GM18951 (cell line): Measurements from ENCODE around the gene HIGD1B.

Experiments
- POLR2A ChIP-seq: IDR thresholded peaks from 4 replicates; pipeline ENCODE4 v1.6.1; 2011; ENCODE audit warnings: mild to moderate bottlenecking; ENCODE audit not compliant: insufficient read length, insufficient read depth; ENCODE audit errors: extremely low read depth
- in situ Hi-C: fragments of 300-500 bp; cut with MboI; formaldehyde crosslinking; loops from one replicate; pipeline ENCODE4 v1.12.0; 2022; ENCODE audit warnings: low sequenced_read_pairs, mixed read lengths, inconsistent platforms; ENCODE audit not compliant: unreplicated experiment

The HIGD1B gene

DNA sequence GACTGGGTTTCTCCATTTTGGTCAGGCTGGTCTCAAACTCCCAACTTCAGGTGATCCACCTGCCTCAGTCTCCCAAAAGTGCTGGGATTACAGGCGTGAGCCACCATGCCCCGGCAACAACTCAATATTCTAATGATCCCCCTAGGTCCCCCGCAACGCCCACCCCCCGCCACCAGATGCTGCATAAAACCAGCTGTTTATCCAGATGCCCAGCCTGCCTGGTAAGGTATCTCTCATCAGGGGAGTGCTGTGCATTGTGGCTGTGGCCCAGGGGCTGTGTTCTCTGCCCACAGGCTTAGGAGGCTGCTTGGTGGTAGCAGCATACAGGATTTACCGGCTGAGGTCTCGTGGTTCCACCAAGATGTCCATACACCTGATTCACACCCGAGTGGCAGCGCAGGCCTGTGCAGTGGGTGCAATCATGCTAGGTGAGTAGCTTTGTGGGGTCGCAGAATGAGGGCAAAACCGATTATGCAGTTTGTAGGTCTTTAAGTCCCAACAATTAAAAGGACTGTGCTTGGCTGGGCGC is 1.3 kb downstream of the HIGD1B start:
- TF ChIP-seq POLR2A, result no peak
- in situ Hi-C loops, result no loop called here

DNA sequence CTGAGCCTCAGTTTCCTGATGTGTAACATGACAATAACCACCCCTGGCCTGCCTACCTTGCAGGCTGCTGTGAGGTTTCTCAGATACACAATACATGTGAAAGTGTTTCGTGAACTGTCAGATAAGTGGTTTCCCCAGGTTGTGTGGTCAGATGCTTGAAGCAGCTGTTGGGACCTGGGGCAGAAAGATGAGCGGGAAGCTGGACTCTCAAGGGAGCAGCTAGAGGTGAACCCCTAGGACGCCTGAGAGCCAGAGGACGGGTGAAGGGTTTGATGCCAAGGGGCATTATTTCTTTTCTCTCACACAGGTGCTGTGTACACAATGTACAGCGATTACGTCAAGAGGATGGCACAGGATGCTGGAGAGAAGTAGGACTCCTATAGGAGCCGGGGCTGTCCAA is 2.3 kb downstream of the HIGD1B start:
- in situ Hi-C loops, result no loop called here
- no peak for TF ChIP-seq POLR2A

DNA sequence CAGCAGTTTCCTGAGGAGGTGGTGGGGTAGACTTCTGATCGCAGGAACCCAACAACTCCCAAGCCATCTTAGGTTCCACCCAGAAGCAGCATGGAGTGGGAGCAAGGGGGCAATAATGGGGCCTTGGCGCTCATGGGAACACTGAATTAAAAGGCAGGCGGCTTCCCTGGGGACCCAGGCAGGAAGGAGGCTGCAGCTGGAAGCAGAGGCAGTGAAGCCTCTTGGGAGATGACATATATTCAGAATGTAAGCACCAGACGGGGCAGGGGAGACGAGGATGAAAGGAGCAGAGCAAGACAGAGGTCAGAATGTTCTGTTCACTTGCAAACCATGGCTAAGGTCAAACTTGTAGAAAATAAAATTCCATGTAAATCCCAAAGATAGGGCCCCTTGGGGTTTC is 2.9 kb downstream of the HIGD1B start:
- TF ChIP-seq POLR2A, result no peak
- in situ Hi-C loops, result no loop called here

DNA sequence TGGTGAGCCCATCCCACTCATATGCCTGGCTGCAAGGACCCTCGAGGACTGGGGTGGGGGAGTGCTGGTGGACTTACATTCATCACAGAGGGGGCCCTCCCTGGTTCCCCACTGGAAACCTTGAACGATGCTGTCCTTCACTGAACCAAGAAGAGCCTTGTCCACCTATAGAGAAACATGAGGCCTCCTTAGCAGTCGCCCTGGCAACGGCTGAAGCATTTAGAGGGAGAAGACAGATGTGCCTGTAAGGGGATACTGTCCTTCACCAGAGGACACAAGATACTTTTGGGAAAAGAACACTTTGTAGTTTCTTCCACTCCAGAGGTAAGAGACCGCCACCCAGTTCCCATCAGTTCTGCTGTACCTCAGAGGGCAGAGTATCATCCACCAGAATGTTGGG is 6.5 kb downstream of the HIGD1B start:
- TF ChIP-seq POLR2A, result no peak
- in situ Hi-C loops, result no loop called here

DNA sequence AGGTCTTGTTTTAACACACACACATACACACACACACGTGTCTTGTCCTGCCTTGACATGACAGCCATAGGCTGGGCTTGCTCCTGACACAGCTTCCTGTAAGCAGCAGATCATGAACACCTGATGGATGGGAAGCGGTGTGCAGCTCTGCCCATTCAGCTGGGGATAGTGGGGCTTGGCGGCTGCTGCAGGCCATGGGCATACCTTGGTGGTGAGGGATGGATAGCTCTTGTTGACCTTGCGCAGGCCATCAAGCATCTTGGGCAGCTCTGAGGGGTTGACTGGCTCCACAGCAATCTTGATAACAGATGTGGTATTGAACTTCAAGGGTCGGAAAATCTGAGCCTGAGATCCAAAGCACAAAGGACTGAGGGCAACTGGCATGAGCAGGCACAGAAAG is 12.0 kb downstream of the HIGD1B start:
- in situ Hi-C loops, result loop anchor here (5.0 kb wide), 1 partner anchor 87 kb away; no protein-coding TSS in a partner anchor
- TF ChIP-seq POLR2A, result no peak

DNA sequence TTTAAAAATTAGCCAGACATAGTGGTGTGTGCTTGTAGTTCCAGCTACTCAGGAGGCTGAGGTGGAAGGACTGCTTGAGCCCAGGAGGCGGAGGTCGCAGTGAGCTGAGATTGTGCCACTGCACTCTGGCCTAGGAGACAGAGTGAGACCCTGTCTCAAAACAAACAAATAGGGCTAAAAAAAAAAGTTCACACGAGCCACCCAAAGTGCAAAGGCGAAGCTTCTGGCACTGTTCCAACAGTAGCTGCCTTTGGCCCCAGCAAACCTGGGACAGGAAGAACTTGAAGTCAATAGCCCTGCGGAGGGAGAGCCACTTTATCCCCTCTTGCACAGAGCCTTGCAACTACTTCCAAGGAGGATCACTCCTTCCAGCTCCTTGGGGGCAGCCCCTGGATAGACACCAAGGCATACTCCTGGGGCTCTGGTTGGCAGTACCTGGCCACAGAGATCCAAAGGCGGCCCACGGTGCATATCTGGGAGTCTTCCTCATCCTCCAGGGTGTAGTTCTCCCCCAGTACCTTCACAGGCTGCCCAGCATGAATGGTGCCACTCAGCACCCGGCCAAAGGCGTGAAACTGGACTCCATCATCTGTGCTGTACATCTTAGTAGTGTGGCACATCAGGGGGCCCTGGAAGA is 14.7 kb downstream of the HIGD1B start:
- in situ Hi-C loops, result loop anchor here (5.0 kb wide), 1 partner anchor 90 kb away; no protein-coding TSS in a partner anchor

DNA sequence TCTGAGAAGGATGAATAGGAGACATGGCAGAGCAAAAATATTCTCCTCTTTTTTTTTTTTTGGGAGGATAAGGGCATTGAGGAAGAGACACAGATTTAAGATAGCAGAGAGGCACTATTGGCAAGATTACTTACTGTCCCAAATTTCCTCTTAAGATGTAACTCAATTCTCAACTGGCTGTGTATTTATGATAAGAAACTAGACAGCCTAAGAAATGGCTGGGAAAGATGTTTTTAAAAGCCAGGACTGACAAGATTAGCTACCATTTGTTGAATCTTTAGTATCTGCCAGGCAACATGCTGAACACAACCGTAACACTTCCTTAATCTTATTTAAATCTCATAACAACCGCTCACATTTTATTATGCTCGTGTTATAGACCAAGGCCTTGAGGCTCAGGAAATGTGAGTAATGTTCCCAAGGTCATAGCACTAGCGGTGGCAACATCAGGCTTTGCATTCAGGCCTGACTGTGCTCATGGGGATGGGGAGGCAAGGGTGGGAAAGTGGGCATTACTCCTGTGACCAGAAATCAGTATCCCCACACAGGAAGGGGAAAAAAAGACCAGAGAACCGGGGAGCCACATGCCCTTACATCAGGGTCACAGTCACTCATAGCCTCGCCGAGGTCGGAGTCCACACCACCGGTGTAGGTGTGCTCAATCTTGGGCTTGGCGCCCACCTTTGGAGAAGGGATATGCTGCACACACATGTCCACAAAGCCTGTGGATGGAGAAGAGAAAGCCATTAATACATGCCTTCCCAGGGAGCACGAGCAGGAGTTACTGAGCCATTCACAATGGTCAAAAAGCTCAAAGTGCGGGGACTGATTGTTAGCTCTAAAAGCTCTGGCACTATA is 15.6 kb downstream of the HIGD1B start:
- no peak for TF ChIP-seq POLR2A
- in situ Hi-C loops, result loop anchor here (5.0 kb wide), 1 partner anchor 91 kb away; no protein-coding TSS in a partner anchor

More for the DNA sequence above, 14.7 kb downstream of the HIGD1B start:
- TF ChIP-seq POLR2A, result no peak

DNA sequence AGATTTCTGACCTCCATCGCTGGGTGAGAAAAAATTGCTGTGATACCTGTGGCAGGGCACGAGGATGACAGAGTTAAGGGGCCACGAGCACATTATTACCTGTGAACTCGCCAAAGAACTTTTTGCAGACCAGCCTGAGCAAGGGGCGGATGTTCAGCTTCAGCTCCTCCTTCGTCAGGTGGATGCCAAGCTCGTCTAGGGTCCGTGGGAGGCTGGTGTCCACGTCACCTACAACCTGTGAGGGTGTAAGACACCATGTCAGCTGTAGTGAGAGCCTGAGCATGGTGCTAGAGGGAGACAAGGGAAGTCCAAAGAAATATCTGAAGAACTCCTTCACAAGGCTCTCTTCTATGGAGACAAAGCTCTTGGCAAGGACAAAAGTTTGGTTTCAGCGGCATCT is 17.1 kb downstream of the HIGD1B start:
- in situ Hi-C loops, result loop anchor here (5.0 kb wide), 1 partner anchor 93 kb away; no protein-coding TSS in a partner anchor
- TF ChIP-seq POLR2A, result no peak

DNA sequence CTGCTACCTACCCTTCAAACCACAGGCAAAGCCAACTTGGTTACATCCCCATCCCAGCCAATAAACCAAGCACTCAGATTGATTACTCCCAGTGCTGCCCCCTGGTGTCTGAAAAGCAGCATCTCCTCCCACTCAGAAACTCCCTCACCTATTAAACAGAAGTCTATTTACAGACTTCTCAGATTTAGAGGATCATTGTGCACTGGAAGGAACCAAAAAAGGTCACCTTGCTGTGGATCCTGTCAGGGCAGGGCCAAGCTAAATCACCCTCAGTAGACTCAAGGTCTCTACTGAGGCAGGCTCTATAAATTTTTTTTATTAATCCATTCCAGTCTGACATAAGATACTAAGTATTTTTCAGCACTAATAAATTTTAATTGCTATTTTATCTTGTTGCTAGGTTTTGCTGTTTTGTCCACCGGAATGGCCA is 17.6 kb downstream of the HIGD1B start:
- in situ Hi-C loops, result no loop called here
- TF ChIP-seq POLR2A, result no peak

DNA sequence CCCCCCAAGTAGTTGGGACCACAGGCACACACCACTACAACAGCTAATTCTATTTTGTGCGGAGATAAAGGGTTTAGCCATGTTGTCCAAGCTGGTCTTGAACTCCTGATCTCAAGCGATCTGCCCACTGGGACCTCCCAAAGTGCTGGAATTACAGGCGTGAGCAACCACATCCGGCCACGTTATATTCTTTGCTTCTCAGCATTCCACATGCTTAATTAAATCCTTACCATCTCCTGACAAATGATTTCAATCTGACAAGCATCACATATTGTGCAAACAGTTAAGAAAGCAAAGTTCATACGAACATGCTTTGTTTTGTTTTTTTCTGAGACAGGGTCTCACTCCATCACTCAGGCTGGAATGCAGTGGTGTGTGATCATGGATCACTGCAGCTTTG is 18.2 kb downstream of the HIGD1B start:
- in situ Hi-C loops, result no loop called here

DNA sequence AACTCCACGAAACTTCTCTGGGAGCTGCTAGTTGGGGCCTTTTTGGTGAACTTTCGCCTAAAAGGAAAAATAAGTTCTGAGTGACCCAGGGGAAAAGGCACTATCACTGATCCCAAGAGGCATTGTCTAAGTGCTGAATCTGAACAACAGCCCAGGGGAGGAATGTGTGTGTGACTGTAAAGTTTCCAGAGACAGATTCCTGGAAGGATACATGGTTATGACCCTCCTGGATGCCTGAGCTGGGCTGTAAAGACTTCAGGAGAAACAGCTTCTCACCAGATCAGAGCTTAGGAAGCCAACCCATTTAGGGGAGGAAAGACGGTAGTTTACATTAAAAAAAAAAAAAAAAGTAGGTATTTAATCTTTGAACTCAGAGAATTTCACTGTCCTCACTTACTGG is 20.2 kb downstream of the HIGD1B start:
- no peak for TF ChIP-seq POLR2A
- in situ Hi-C loops, result no loop called here

More for the DNA sequence above, 18.2 kb downstream of the HIGD1B start:
- no peak for TF ChIP-seq POLR2A

DNA sequence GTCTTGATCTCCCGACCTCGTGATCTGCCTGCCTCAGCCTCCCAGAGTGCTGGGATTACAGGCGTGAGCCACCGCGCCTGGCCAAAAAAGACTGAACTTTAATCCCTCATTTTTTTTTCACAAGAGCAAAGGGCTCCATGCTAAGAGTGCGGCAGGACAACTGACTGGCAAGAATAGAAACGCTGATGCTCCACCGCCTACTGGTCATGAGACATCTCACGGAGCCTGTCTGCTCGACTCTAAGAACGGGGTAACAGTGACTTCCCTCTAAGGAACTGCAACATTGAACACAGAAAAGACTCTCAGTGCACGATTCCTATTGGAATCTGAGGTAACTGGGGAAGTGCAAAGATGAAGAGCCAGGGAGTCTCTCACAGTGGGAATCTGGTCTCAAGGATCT is 23.9 kb downstream of the HIGD1B start:
- in situ Hi-C loops, result no loop called here
- no peak for TF ChIP-seq POLR2A

DNA sequence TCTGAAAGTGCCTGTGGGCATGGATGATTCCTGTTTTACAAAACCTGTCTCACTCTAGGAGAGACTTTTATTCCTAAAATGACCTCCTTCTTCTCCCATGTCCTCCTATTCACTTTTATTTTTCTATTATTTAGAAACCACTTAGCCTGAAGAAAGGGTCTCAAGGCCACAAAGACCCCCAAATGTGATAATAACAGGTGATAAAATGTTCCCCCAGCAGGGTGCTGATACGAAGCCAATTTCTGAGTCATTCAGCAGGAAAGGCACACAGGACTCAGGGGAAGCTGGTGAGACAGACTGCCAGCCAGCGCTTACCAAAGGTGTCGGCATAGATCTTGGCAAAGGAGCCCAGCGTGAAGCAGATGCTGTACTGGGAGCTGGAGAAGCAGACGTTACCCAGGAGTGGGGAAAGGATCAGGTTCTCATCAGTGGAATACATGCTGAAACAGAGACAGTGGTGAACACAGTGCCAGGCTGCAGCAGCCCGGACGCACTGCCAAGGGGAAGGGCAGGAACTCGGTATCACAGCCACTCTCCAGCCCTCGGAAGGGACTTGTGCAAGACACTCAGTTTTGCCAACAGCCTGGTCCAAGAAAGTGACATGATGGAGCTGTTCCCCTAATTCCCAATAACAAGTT is 24.6 kb downstream of the HIGD1B start:
- no peak for TF ChIP-seq POLR2A
- in situ Hi-C loops, result no loop called here
